OCI-LY3 (cell line): Measurements from ENCODE around the gene MAP2K6.

Experiments used
- EZH2phosphoT487 ChIP-seq: fragments of 200-600 bp; shearing (Covaris generic); IDR thresholded peaks from 2 replicates; pipeline ENCODE4 v1.6.1; 2018; ENCODE audit warnings: antibody characterized with exemption, mixed run types, low read depth
- TF ChIP-seq, protein P1 (sequence below): fragments of 200-600, 300-600 bp; sonication (generic); IDR thresholded peaks from 2 replicates; pipeline ENCODE4 v1.5.1; 2014; ENCODE audit warnings: antibody characterized with exemption, low read length, low read depth

GRCh38 chr17:69406941-69407340, 7.6 kb upstream of the MAP2K6 start:
- TF ChIP-seq, protein P1, sequence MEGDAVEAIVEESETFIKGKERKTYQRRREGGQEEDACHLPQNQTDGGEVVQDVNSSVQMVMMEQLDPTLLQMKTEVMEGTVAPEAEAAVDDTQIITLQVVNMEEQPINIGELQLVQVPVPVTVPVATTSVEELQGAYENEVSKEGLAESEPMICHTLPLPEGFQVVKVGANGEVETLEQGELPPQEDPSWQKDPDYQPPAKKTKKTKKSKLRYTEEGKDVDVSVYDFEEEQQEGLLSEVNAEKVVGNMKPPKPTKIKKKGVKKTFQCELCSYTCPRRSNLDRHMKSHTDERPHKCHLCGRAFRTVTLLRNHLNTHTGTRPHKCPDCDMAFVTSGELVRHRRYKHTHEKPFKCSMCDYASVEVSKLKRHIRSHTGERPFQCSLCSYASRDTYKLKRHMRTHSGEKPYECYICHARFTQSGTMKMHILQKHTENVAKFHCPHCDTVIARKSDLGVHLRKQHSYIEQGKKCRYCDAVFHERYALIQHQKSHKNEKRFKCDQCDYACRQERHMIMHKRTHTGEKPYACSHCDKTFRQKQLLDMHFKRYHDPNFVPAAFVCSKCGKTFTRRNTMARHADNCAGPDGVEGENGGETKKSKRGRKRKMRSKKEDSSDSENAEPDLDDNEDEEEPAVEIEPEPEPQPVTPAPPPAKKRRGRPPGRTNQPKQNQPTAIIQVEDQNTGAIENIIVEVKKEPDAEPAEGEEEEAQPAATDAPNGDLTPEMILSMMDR: no peak
- no peak for TF ChIP-seq EZH2phosphoT487
